ENCODE data around the gene ARHGEF33. TPM values are rescaled to one million over a fixed set of nuclear protein-coding genes. Genes with fewer than 3 reads are reported as not detected.

Gene ARHGEF33
- total RNA-seq, 6 donors from 2014 or later: 0.34 to 3.1 (median 1.0) TPM

DNA sequence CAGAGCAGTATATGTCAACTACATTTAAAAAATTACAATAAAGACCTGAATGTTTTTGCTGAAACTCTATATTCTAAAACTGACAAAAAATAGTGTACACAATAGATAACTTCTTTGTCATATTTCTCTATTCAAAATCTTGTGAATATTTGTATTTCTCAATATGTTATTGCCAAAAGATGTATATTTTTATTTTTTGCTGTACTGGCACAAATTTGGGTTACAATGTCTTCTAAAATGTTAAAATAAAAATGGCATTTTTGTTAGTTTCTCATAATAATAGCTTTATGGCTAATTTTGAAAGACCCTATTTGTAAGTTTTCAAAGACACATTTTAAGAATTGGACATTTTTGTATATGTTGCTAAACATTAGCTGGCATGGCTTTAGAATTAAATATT lies 630 bp upstream of the ARHGEF33 start:
- Histone ChIP-seq H3K4me1 (no peaks in the 10 kb centered on the region), H3K9me3 (no peaks in the 10 kb centered on the region), H3K27ac (no peak overlapping the region), H3K36me3 (no peaks in the 10 kb centered on the region), H3K4me3 (no peak overlapping the region), H3K27me3 (no peaks in the 10 kb centered on the region)
- ATAC-seq (ENCODE audit: low FRiP score in 2 of 2): no peak
- no peak for DNase-seq
- no peak for TF ChIP-seq EP300 (IDR thresholded peaks at IDR 0.05)
- no peak for TF ChIP-seq POLR2A (IDR thresholded peaks at IDR 0.05)

GRCh38 chr2:38892819-38893218 lies 3.1 kb downstream of the ARHGEF33 start:
- no peaks in the 10 kb centered on the region for H3K9me3 ChIP-seq
- no peaks in the 10 kb centered on the region for H3K36me3 ChIP-seq
- ATAC-seq (ENCODE audit: low FRiP score in 2 of 2) (no peak), DNase-seq (no peak)
- TF ChIP-seq, protein P1, sequence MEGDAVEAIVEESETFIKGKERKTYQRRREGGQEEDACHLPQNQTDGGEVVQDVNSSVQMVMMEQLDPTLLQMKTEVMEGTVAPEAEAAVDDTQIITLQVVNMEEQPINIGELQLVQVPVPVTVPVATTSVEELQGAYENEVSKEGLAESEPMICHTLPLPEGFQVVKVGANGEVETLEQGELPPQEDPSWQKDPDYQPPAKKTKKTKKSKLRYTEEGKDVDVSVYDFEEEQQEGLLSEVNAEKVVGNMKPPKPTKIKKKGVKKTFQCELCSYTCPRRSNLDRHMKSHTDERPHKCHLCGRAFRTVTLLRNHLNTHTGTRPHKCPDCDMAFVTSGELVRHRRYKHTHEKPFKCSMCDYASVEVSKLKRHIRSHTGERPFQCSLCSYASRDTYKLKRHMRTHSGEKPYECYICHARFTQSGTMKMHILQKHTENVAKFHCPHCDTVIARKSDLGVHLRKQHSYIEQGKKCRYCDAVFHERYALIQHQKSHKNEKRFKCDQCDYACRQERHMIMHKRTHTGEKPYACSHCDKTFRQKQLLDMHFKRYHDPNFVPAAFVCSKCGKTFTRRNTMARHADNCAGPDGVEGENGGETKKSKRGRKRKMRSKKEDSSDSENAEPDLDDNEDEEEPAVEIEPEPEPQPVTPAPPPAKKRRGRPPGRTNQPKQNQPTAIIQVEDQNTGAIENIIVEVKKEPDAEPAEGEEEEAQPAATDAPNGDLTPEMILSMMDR (IDR thresholded peaks at IDR 0.05): no peak
- TF ChIP-seq POLR2AphosphoS5 (IDR thresholded peaks at IDR 0.05): no peak
- no peak overlapping the region for H3K4me3 ChIP-seq
- no peaks in the 10 kb centered on the region for H3K4me1 ChIP-seq
- H3K27me3 ChIP-seq: no peaks in the 10 kb centered on the region
- no peak overlapping the region for H3K27ac ChIP-seq

DNA sequence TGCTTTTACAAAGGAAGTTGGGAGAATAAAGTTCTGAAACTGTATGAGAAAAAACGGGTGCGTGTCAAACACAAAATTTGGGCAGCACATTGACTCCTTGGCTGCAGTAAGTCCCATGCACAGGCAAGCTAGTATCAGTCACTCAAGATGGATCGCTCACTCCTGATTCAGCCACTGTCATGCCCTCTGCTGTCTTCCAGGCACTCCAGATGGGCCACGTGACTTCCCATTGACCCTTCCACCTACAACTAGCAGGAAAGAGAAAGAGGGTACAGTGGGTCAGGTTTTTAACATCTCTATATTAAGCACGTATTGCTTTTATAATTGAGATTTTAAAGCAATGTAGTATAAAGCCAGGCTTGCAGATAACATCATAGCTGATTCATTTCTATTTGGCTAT lies 8.6 kb downstream of the ARHGEF33 start:
- Histone ChIP-seq H3K4me1 (no peaks in the 10 kb centered on the region), H3K27ac (no peak overlapping the region), H3K27me3 (no peaks in the 10 kb centered on the region), H3K4me3 (no peak overlapping the region), H3K9me3 (no peaks in the 10 kb centered on the region), H3K36me3 (no peaks in the 10 kb centered on the region)
- no peak for ATAC-seq (ENCODE audit: low FRiP score in 2 of 2)
- no peak for TF ChIP-seq EP300 (IDR thresholded peaks at IDR 0.05)
- TF ChIP-seq, protein P1 (IDR thresholded peaks at IDR 0.05): no peak
- TF ChIP-seq POLR2AphosphoS5 (IDR thresholded peaks at IDR 0.05): no peak
- DNase-seq: no peak
- 87 to 89% methylated on average over 5 of the region's 5 CpGs for WGBS, 2 donors

DNA sequence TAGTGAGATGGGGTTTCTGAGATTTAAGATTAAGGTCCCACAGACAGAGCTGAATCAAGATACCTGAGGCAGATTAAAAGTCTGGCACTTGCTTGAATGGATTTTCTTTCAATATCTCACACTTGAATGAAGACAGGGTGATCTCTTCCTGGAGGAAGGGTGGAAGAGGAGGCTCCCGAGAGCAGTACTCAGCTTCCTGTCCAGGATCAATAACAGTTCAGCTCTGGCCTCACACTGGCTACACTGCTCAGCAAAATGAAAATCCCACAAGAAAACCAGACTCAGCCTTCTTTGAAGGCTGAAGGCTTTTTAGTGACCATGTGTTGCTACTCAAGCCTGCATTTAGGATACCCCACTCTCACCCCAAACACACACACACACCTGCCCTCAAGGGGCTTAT lies 11.1 kb downstream of the ARHGEF33 start:
- H3K27me3 ChIP-seq: no peaks in the 10 kb centered on the region
- no peak overlapping the region for H3K4me3 ChIP-seq
- DNase-seq: no peak
- 58 to 64% methylated on average over 1 of the region's 1 CpG for WGBS, 2 donors
- TF ChIP-seq EP300 (IDR thresholded peaks at IDR 0.05) (no peak), POLR2AphosphoS5 (IDR thresholded peaks at IDR 0.05) (no peak), POLR2A (IDR thresholded peaks at IDR 0.05) (no peak)
- TF ChIP-seq, protein P1 (IDR thresholded peaks at IDR 0.05): no peak
- ATAC-seq (ENCODE audit: low FRiP score in 2 of 2): no peak
- H3K27ac ChIP-seq: no peak overlapping the region
- H3K4me1 ChIP-seq: no peaks in the 10 kb centered on the region
- H3K9me3 ChIP-seq: no peaks in the 10 kb centered on the region
- H3K36me3 ChIP-seq: no peaks in the 10 kb centered on the region

DNA sequence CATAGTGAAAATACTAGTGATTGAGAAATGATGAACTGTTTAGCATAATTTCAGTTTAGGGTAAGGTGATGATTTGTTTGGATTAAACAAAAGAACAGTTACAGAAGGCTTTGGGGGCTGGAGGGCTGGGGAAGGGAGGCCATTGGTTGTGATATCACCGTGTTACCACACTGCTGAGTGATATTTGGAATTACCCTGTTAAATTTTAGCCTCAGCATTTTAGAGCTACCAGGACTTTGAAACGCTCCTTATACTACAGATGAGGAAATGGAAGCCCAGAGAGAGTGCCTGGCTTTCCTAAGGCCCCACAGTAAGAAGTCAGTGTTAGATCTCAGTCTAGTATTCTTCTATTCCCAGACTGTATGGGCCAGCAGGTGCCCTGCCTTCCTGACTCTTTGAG lies 15.6 kb downstream of the ARHGEF33 start:
- H3K27me3 ChIP-seq: no peaks in the 10 kb centered on the region
- no peak for ATAC-seq (ENCODE audit: low FRiP score in 2 of 2)
- H3K4me3 ChIP-seq: no peak overlapping the region
- no peak for DNase-seq
- no peaks in the 10 kb centered on the region for H3K4me1 ChIP-seq
- TF ChIP-seq, protein P1 (IDR thresholded peaks at IDR 0.05): no peak
- no peak for TF ChIP-seq POLR2A (IDR thresholded peaks at IDR 0.05)
- no peak for TF ChIP-seq EP300 (IDR thresholded peaks at IDR 0.05)
- TF ChIP-seq POLR2AphosphoS5 (IDR thresholded peaks at IDR 0.05): no peak
- 89 to 94% methylated on average over 2 of the region's 2 CpGs for WGBS, 2 donors
- no peaks in the 10 kb centered on the region for H3K9me3 ChIP-seq
- no peaks in the 10 kb centered on the region for H3K36me3 ChIP-seq
- no peak overlapping the region for H3K27ac ChIP-seq
